SU-DHL-6 (cell line): ENCODE measurements around the gene PHGDH.

Experiments
- H2AFZ ChIP-seq: fragments of 200-600 bp; sonication (generic); 2 replicates; pipeline ENCODE4 v1.6.1; 2014; ENCODE audit warnings: low read depth, mild to moderate bottlenecking, moderate library complexity, mixed read lengths, antibody characterized with exemption, low read length; ENCODE audit not compliant: severe bottlenecking
- H3F3A ChIP-seq: fragments of 200-600 bp; shearing (Covaris generic); 2 replicates; pipeline ENCODE4 v1.6.0; 2016; ENCODE audit warnings: antibody characterized with exemption, mild to moderate bottlenecking; ENCODE audit not compliant: insufficient read depth
- H3K27ac ChIP-seq: fragments of 200-600 bp; sonication (generic); 2 replicates; pipeline ENCODE4 v1.5.1; 2016; ENCODE audit warnings: low read depth, mild to moderate bottlenecking, low read length, moderate library complexity, mixed read lengths
- H3K27me3 ChIP-seq: fragments of 200-600 bp; sonication (generic), shearing (Covaris generic); 2 replicates; pipeline ENCODE4 v1.6.0; 2014; ENCODE audit warnings: mild to moderate bottlenecking, low read length
- H3K36me3 ChIP-seq: fragments of 200-600 bp; sonication (generic); 2 replicates; pipeline ENCODE4 v1.6.1; 2014; ENCODE audit warnings: mild to moderate bottlenecking, low read length, mixed read lengths
- H3K4me2 ChIP-seq: fragments of 300-600, 200-600 bp; shearing (Covaris generic), sonication (generic); 2 replicates; pipeline ENCODE4 v1.6.0; 2014; ENCODE audit warnings: low read length, low read depth, mild to moderate bottlenecking; ENCODE audit not compliant: poor library complexity, severe bottlenecking
- H3K4me3 ChIP-seq: fragments of 200-600 bp; sonication (generic); 2 replicates; pipeline ENCODE4 v1.5.1; 2014; ENCODE audit warnings: antibody characterized with exemption, low read length, mild to moderate bottlenecking, mixed read lengths; ENCODE audit not compliant: insufficient read depth, poor library complexity, severe bottlenecking
- H3K79me2 ChIP-seq: fragments of 200-600 bp; sonication (generic); 2 replicates; pipeline ENCODE4 v1.6.1; 2014; ENCODE audit warnings: mild to moderate bottlenecking, low read length, moderate library complexity; ENCODE audit not compliant: insufficient read depth
- H3K9ac ChIP-seq: fragments of 200-600 bp; sonication (generic); 2 replicates; pipeline ENCODE4 v1.7.0; 2014; ENCODE audit warnings: mild to moderate bottlenecking, low read length
- H3K9me2 ChIP-seq: fragments of 200-600 bp; sonication (generic); replicated peaks from 2 replicates; pipeline ENCODE4 v1.6.1; 2014; ENCODE audit warnings: low read length; ENCODE audit not compliant: insufficient read depth
- H3K9me3 ChIP-seq: fragments of 200-600 bp; sonication (generic); 2 replicates; pipeline ENCODE4 v1.6.1; 2014; ENCODE audit warnings: low read length, mixed read lengths; ENCODE audit not compliant: insufficient read depth
- H4K20me1 ChIP-seq: fragments of 200-600 bp; sonication (generic); 2 replicates; pipeline ENCODE4 v1.6.1; 2014; ENCODE audit warnings: low read depth, mild to moderate bottlenecking, antibody characterized with exemption, low read length, moderate library complexity, mixed read lengths
- CTCF ChIP-seq: fragments of 200-600 bp; sonication (generic); IDR thresholded peaks from one replicate; pipeline ENCODE4 v1.5.1; 2017; ENCODE audit warnings: antibody characterized with exemption, mild to moderate bottlenecking, low read length, moderate library complexity; ENCODE audit not compliant: insufficient read depth, poor library complexity, severe bottlenecking
- EZH2phosphoT487 ChIP-seq: fragments of 200-600 bp; sonication (generic), shearing (Covaris generic); conservative IDR thresholded peaks from 2 replicates; pipeline ENCODE4 v1.6.1; 2018; ENCODE audit warnings: mild to moderate bottlenecking, antibody characterized with exemption, low read length, moderate library complexity, mixed read lengths

The PHGDH gene

GRCh38 chr1:119676571-119677206 is 35.0 kb upstream of the PHGDH start:
- H3K9ac ChIP-seq: no peak overlapping the region
- no peaks in the 10 kb centered on the region for H3K27me3 ChIP-seq
- H4K20me1 ChIP-seq: no peaks in the 10 kb centered on the region
- no peak overlapping the region for H3K27ac ChIP-seq
- H3K9me2 ChIP-seq: no peaks in the 10 kb centered on the region
- no peaks in the 10 kb centered on the region for H3F3A ChIP-seq
- H3K9me3 ChIP-seq: no peaks in the 10 kb centered on the region
- H2AFZ ChIP-seq: no peak overlapping the region
- H3K79me2 ChIP-seq: no peaks in the 10 kb centered on the region
- H3K36me3 ChIP-seq: no peaks in the 10 kb centered on the region
- no peak overlapping the region for H3K4me3 ChIP-seq
- H3K4me2 ChIP-seq: no peak overlapping the region
- TF ChIP-seq EZH2phosphoT487 (no peak), CTCF (no peak)

GRCh38 chr1:119679223-119679622 is 32.5 kb upstream of the PHGDH start:
- Histone ChIP-seq H2AFZ (no peak overlapping the region), H3K4me3 (no peak overlapping the region), H3K9ac (no peak overlapping the region), H3K4me2 (no peak overlapping the region), H3K9me2 (no peaks in the 10 kb centered on the region), H4K20me1 (no peaks in the 10 kb centered on the region), H3K79me2 (no peaks in the 10 kb centered on the region), H3K27ac (no peak overlapping the region), H3F3A (no peaks in the 10 kb centered on the region), H3K9me3 (no peaks in the 10 kb centered on the region), H3K27me3 (no peaks in the 10 kb centered on the region), H3K36me3 (no peaks in the 10 kb centered on the region)
- no peak for TF ChIP-seq EZH2phosphoT487
- no peak for TF ChIP-seq CTCF

- H4K20me1 ChIP-seq: no peaks in the 10 kb centered on the region
- no peaks in the 10 kb centered on the region for H3K9me3 ChIP-seq
- no peaks in the 10 kb centered on the region for H3K79me2 ChIP-seq
- H3K36me3 ChIP-seq: no peaks in the 10 kb centered on the region
- no peaks in the 10 kb centered on the region for H3F3A ChIP-seq
- no peaks in the 10 kb centered on the region for H3K27me3 ChIP-seq
- no peak overlapping the region for H3K27ac ChIP-seq
- H2AFZ ChIP-seq: no peak overlapping the region
- TF ChIP-seq EZH2phosphoT487 (no peak), CTCF (no peak)
- H3K4me2 ChIP-seq: no peak overlapping the region
- no peak overlapping the region for H3K4me3 ChIP-seq
- H3K9me2 ChIP-seq: no peaks in the 10 kb centered on the region
- H3K9ac ChIP-seq: no peak overlapping the region
Measured at GRCh38 chr1:119680193-119680592, 31.5 kb upstream of the PHGDH start.
